Stimulated activated CD8-positive, alpha-beta memory T cell treated with anti-CD3 and anti-CD28 coated beads, Interleukin-4, amount 100 ng/mL, for 24 hours (primary cell): Measurements from ENCODE around the gene AGBL4.
A peak's percentile ranks its signal among the peaks of the same experiment; 100 is the strongest.

Source experiments
- DNase-seq: peaks from one replicate; pipeline ENCODE4 v3.0.0-alpha.2; 2020; ENCODE audit warnings: low read depth

Gene AGBL4

DNA sequence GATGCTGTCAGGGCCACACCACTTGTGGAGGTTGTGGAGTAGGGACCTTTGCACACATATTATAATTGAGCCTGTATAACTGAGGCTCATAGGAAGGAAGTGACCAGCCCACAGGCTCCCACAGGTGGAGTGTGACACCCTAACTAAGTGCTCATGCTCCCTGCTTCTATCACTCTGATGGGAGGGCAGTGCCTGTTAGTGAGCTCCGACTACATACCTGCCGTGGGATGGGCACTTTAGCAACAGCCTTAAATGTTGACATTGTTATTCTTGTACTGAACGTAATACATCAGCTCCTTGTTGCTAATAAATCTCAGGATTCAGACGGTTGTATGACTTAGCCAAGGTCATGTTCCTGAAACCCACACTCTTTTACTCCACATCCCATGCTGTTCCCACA lies 1305.0 kb downstream of the AGBL4 start:
- no peak for DNase-seq

DNA sequence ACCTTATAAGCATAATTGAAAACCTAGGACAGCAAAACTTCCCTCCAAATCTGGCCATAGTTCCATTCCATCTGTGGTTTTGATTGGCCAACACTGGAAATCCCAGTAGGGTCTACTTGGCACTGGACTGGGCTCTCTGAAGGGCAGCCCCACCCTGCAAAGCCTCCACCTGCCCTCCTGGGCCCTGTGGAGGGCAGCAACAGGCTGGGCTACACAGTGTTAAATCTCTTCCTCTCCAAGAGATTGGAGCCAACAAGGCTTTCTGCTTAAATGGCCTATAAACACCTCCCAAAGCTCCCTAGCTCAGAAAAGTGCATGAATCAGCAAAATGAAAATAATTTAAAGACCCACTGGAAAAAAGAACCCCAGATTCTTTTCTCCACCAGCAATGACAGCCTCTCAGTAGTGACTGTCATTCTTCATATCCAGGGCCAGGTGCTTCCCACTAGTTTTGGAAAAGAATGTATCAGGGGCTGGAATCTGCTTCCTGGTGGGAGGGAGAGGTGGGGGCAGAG lies 1305.6 kb downstream of the AGBL4 start:
- no peak for DNase-seq

DNA sequence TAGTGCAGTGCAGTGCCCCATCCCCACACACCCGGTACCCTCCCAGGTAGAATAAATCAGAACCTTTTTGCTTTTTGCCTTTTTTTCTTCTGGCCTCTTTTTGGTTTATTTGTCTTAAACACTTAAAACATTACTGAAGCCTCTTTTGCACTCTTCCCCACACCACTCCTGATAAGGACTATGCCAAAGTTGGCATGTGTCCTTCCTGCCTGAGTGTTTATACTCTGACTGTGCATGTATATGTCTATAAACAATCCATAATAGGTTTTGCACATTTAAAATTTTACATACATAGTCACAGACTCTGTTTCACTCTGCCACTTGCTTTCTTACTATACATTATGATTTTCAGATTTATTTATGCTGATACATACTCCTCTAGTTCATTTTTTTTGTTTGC lies 1306.7 kb downstream of the AGBL4 start:
- DNase-seq, result no peak

DNA sequence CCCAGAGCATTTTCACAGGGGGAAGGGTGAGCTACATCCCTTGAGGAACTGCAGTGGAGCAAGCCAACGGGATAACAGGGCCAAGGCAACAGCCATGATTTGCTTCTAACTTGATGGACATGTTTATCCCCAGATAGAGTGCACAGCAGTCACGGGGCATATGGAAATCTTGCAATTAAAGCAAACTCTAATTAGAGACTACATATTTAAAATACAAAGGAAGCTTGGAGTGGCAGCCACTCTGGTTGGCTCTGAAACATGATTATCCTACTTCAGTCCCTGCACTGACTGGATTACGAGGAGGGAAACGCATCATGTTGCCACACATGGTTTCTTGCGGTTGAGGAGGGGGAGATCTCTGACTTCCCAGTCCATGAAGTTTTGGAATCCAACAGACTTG lies 1307.8 kb downstream of the AGBL4 start:
- DNase-seq, result no peak

DNA sequence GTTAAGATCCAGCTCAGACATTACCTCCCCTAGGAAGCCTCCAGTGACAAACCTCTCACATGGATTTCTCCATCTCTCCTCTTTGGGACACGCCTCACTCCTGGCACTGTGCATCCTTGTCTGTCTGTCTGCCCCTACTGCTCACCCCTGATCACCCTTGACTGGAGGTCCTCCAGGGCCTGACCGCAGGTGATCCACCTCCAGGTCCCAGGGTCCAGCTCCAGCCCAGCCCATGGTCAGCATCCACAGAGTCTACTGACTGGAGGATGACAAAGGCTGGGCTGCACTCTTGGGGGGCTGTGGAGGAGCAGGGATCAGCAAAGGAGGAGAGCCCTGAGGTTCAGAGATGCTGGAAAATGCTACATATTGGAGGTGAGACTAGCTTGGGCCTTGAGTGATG lies 1312.8 kb downstream of the AGBL4 start:
- no peak for DNase-seq

DNA sequence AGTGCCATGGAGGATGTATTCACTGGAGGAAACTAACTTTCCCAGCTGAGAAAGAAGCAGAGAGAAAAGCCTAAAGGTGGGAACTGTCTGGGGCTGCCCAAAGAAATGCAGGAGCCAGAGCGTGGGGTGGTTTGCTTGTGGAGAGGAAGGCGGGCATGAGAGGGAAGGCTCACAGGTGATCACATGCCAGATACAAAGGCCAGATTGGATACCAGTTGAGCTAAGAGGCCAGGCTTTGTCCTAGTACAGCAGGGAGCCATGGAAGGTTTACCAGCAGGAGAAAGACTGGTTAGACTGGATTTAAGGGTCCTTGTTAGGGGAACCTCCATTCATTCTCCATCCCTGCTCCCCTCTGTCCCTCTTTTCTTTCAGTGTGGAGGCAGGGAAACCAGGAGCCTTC lies 1313.4 kb downstream of the AGBL4 start:
- DNase-seq, result no peak

DNA sequence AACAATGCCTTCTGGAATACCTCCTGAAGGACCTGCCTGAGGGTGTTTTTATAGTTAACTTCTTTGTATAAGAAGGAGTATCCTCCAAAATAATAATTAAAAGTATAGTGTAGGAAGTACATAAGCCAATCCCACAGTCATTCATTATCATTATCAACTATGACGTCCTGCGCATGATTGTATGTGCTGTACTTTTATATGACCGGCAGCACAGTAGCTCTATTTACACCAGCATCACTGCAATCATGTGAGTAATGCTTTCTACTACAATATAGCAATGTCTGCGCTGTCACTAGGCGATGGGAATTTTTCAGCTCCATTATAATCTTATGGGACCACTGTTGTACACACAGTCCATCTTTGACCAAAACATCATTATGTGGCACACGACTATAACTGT lies 1319.0 kb downstream of the AGBL4 start:
- no peak for DNase-seq

DNA sequence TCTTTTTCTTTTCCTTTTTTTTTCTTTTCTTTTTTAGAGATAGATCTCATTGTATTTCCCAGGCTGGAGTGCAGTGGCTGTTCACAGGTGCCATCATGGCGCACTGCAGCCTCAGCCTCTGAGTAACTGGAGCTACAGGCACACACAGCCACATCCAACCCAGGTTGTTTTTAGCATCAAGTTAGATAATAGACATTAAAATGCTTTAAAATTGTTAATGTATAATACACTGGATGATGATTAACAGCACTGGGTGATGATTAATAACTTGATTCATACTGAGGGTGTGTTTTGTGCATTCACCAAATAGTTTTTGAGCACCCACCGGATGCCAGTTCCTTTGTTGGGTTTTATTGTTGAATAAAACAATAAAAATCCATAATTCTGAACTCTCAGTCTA lies 1322.3 kb downstream of the AGBL4 start:
- DNase-seq, result no peak

DNA sequence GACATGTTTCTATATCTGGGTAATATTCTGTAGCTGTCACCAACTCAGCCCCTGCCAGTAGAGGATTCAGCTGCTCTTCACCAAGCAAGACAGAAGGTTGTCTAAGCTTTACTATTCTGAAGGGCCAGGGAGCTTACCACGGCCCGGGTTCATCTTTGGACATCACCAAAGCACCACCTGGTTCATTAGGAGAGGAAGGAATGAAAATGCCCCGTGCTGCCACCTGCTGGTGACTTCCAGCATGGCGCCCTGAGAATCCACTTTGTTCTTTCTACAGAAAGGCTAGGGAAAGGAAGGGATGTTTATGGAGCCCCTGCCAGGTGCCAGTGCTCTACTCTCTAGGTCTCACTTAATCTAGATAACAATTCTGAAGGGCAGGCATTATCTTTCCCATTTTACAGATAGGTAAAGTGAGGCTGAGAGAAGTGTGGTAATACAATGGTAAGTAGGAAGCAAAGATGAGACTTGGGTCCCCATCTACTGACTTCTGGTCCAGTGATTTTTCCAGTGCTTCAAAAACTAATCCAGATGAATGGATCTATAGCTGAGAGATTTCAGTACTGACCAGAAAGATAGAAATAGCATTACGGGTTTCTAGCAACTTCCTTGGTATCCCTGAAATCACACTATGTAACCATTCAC lies 1326.6 kb downstream of the AGBL4 start:
- peak; percentile 38 for DNase-seq

DNA sequence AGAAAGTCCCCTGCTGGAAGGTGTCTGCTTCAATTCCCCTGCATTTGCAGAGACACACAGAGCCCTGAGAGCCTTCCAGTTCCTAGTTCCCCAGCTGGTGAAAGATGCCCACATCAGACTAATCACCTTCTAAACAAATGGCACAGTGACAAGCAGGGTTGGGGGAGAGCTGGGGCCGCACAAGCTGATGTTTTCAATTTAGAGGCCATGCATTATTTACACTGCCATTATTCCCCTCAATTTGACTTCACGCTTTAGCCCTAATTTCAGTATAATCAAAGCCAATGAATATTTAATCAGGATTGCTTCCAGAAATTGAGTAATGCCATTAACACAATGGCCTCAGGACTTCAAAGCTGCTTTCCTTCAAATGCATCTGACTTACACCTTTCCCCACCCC lies 1328.6 kb downstream of the AGBL4 start:
- DNase-seq, result no peak

DNA sequence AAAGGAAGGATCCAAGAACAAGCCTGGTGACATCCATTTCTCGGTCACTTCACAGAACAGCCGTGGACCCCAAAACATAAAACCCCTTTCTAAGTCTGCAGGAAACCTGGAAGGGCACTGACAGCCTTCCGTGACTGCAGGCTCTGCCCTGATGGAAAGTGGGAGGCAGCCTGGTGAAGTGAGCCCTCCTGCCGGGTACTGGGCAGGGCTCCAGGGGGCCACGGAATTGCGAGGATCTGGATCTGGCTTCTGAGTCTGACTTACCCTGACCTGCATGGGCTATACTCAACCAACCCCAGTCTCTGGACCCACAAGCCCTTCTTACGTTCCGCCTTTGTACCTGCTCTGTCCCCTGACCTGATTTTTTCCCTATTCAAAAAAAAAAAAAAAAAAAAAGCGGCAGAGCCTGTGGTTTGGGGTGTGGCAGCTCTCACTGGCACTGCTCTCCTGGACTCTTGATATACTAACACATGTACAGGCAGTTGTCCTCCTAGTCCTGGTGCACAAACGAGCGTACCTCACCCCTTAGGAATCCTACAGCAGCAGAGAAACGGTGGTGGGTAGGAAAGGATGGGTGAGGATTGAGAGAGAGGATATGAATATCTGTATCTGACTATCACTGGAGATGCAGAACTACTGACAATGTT lies 1330.0 kb downstream of the AGBL4 start:
- DNase-seq, result no peak

DNA sequence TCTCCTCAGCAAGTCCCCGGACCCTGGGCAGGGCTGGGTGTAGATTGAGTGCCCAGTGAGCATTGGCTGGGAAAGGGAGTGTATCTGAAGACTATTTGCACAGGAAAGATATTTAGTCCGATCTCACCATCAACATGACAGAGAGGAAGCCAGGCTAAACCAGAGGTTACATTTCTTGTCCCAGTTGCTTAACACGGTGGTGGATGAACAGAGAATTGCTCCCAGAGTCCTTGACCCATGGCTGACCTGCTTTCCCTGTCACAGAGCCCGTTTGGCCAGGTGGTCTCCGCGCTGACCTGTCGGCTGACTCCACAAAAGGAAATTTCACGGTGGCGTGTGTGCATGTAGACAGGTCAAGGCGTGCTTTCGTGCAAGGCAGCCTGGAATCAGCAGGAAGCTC lies 1330.6 kb downstream of the AGBL4 start:
- DNase-seq, result no peak

DNA sequence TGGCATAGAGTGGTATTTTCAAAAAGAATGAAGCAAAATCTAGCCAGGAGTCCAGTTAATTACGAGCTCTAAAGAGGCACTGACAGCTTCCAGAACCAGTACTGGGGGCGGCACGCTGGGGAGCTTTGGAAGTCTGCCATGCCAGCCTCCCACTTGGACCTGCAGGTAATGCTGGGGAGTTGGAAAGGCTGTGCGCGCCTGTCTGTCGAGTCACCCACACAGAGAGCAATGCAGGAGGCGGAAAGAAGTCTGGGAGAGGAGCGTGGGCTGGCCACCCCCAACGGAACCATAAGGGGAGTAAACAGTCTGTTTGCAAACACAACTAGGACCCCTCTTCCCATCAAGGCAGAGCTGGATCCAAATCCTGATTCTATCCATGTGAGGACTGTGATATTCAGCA lies 1331.5 kb downstream of the AGBL4 start:
- DNase-seq, result no peak

DNA sequence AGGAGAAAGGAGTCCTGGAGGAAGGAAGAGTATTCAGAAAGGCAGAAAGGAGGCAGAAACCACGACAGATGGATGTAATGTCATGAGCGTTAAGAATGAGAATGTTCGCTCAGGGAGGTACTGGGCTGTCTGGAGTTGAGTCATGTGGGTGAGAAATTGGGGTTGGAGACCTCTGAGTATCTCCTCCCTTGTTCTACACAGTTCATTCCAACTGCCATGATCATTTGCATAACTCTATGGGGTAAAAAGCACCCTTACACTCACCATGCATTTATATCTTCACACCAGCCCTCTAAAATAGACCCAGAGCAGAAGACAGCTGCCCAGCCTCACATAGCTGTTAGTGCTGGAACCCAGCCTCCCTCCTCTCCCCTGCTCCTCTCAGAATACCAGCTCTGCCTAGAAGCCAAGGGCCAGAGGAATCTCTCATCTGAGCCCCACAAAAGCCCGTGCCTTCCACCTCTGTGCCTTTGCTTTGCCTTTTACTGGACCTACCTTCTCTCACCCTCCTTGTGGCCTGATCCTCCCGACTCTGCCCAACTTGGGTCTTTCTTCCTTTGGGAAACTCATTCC lies 1332.2 kb downstream of the AGBL4 start:
- no peak for DNase-seq

DNA sequence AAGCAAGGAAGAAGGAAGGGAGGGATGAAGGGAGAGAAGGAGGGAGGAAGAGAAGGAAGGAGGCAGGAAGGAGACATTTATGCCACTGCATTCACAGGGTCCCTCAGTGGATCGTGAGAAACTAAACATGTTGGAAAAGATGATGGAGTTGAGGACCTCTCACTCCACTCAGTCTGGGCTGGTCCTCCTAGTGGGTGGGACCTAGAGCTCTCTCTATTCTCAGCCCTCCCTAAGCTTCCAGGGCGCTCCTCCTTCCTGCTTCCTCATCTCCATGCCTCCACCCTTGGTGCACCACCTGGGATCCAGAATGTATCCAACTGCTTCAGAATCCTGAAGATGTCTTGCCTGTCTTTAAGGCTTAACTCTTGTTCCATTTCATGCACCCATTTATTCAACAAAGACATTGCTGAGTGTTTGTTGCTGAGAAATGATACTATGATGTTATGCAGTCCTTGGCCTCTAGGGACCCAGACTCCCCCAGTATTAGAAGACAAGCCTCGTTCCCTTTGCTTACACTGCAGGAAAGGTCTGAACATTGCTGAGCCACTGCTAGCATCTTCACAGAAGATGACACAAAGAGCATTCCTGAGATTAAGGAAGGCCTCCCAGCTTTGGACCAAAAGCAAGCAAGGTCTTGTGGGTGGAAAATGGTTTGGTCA lies 1335.5 kb downstream of the AGBL4 start:
- no peak for DNase-seq

DNA sequence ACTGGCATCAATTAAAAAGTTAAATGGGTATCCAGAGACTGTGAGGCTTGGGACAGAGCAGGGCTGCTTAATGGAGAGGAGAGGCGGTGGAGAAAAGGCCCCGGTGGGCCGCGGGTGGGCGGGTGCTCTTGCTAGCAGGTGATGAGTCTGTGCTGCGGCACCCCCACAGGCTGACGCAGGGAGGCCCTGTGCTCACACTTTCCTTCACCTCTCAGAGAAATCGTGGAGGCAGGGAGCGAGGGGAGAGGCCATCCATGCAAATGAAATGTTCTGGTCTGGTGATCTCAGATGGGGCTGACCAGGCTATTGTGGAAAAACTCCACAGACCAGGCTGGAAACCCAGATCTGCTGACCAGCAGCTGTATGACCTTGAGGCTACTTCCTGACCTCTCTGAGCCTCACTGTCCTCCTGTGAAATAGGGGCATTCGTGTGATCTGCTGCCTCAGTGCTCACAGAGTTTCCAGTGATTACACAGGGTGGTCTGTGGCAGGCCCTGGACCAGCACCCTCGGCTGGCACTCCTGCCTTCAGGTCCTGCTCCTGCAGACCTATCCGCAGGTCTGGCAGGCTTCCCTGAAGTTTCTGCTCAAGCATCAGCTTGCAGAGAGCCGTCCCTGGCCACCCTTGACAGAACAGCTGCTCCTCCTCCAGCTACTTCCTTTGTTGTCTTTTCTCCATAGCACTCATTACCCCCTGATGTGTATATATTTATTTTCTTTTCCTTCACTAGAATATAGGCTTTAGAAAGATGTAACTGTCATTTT lies 1336.3 kb downstream of the AGBL4 start:
- DNase-seq, result no peak

DNA sequence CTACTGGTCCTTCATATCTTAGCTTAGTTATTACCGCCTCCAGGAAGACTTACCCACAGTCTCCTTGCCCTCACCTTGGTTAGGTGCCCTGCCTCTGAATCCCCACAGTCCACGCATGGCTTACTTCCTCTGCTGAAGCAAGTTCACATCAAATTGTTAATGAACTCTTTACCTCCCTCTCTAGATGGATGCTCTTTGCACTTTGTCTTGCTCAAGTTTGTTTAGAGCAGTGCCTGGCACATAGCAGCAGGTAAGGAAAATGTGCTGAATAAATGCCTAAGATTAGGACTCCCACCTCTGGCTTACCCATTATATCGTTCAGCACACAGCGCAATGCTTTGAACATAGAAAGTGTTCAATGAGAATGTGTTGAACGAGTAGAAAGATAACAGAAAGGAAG lies 1337.6 kb downstream of the AGBL4 start:
- DNase-seq, result no peak

DNA sequence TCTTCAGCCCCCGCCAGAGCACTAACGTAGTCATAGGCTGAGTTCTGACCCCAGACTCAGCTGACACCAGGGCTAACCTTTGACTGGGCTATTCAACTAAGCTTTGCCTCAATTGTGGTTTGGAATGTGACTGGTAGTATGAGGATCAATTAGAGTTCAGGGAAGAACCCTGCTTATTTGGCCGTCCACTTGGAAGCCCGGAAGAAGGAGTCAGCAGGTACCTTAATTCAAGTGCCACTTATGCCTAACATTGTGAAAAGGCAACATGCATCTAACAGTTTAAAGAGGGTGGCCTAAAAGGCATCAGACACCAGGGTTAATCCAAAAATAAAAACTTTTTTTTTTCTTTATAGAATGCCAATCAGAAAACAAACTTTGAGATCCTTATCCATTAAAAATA lies 1339.4 kb downstream of the AGBL4 start:
- no peak for DNase-seq

DNA sequence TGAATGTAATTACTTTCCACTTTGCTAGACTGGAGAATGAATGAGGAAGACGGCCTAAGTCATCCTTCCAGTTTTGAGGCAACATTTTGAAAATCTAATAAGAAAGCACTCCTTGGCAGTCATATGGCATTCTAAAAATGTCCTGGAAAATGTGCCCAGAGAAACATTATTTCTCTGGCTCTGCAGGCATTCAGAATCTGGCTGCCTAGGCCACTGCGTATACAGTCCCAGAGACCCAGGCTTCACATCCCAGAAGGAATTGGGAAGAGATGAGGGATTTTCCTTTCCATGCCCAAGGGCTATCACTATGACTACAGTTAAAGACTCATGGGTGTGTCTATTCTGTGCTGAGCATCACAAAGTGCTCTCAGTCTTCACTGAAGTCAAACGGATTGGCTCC lies 1339.9 kb downstream of the AGBL4 start:
- no peak for DNase-seq

DNA sequence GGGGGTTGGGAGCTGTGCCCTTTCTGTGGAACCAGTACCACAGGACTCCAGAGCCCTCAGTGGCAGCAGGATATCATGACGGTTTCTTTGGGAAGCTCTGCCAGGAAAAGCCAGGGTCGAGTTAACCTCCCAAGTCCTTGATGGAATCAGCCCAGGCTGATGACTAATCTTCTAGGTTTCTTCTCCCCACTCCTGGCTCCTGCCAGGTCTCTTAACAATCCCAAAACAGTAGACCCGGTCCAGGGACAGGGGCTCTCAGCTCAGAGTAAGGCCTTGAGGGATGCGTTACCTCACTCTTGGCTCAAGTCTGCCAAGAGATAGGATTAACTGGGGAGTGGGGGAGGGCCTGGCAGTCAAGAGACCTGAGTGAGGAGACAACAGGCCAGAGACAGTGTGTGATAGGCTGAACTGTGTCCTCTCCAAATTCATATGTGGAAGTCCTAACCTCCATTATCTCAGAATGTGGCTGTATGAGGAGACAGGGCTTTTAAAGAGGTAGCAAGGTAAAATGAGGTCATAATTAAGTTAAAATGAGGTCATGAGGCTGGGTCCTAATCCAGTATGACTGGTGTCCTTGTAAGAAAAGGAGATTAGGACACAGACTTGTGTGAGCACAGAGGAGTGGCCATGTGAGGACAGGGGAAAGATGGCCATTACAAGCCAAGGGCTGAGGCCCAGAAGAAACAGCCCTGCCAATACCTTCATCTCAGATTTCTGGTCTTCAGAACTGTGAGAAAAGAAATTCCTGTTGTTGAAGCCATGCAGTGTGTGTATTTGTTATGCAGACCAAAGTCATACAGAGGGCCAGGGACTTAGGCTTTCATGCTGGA lies 1342.1 kb downstream of the AGBL4 start:
- no peak for DNase-seq

DNA sequence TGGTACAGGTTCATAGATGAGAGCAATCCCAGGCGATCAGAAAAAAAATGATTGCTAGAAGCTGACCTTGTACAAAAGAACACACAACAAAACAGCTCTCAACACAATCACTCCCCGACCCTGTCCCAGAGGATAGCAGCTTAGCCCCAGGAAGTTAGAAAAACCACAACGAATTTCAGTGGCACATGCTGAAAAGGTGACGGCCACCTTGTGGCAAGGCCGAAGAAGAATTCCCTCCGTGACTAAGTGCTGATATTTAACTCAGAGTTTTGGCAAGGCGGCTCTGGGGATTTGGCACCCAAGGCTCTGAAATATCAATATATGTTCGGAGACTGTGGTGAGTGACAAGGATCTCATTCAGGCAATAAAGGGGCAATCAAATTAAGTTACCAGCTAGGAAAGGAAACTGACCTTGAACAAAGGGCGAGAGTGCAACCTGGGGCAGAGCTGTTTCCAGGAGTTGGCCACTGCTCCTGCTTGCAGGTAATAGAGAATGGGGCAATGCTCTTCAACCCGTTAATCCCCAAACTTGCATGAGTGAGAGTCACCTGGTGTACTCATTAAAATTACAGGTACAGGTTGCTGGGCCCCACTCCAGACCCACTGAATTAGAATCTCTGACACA lies 1343.2 kb downstream of the AGBL4 start:
- DNase-seq, result no peak
